WERI-Rb-1 (cell line): ENCODE results near the gene NDUFA5.
A peak's percentile ranks its signal among the peaks of the same experiment; 100 is the strongest.

Source experiments
- DNase-seq: peaks from one replicate; pipeline ENCODE4 v3.0.0-alpha.2; 2020
- H3K27ac ChIP-seq: fragments of 250-450 bp; sonication (Bioruptor Pico); 2 replicates; pipeline ENCODE4 v1.5.1; 2020; ENCODE audit warnings: mild to moderate bottlenecking, moderate library complexity
- H3K27me3 ChIP-seq: fragments of 250-450 bp; sonication (Bioruptor Pico); 2 replicates; pipeline ENCODE4 v1.5.1; 2021; ENCODE audit warnings: mild to moderate bottlenecking, low read depth, moderate library complexity; ENCODE audit not compliant: insufficient read depth, severe bottlenecking
- H3K36me3 ChIP-seq: fragments of 250-450 bp; sonication (Bioruptor Pico); 2 replicates; pipeline ENCODE4 v1.5.1; 2020; ENCODE audit warnings: mild to moderate bottlenecking, moderate library complexity
- H3K4me3 ChIP-seq: 2 replicates; pipeline ENCODE4 v1.5.1; 2011; ENCODE audit warnings: low read depth, mild to moderate bottlenecking, control low read depth, low read length
- H3K9me3 ChIP-seq: fragments of 250-450 bp; sonication (Bioruptor Pico); 2 replicates; pipeline ENCODE4 v1.5.1; 2021; ENCODE audit warnings: mild to moderate bottlenecking, moderate library complexity; ENCODE audit not compliant: severe bottlenecking
- TF ChIP-seq, protein P1 (sequence below): IDR thresholded peaks from 2 replicates; pipeline ENCODE4 v1.5.1; 2011; ENCODE audit warnings: low read depth, mild to moderate bottlenecking, control low read depth, inconsistent platforms, low read length

NDUFA5 gene

GRCh38 chr7:123599766-123600165, 42.1 kb upstream of the NDUFA5 start:
- no peaks in the 10 kb centered on the region for H3K9me3 ChIP-seq
- no peak for DNase-seq
- no peaks in the 10 kb centered on the region for H3K27me3 ChIP-seq
- H3K4me3 ChIP-seq = no peak overlapping the region
- TF ChIP-seq, protein P1, sequence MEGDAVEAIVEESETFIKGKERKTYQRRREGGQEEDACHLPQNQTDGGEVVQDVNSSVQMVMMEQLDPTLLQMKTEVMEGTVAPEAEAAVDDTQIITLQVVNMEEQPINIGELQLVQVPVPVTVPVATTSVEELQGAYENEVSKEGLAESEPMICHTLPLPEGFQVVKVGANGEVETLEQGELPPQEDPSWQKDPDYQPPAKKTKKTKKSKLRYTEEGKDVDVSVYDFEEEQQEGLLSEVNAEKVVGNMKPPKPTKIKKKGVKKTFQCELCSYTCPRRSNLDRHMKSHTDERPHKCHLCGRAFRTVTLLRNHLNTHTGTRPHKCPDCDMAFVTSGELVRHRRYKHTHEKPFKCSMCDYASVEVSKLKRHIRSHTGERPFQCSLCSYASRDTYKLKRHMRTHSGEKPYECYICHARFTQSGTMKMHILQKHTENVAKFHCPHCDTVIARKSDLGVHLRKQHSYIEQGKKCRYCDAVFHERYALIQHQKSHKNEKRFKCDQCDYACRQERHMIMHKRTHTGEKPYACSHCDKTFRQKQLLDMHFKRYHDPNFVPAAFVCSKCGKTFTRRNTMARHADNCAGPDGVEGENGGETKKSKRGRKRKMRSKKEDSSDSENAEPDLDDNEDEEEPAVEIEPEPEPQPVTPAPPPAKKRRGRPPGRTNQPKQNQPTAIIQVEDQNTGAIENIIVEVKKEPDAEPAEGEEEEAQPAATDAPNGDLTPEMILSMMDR = no peak
- no peak overlapping the region for H3K27ac ChIP-seq
- H3K36me3 ChIP-seq = no peaks in the 10 kb centered on the region

DNA sequence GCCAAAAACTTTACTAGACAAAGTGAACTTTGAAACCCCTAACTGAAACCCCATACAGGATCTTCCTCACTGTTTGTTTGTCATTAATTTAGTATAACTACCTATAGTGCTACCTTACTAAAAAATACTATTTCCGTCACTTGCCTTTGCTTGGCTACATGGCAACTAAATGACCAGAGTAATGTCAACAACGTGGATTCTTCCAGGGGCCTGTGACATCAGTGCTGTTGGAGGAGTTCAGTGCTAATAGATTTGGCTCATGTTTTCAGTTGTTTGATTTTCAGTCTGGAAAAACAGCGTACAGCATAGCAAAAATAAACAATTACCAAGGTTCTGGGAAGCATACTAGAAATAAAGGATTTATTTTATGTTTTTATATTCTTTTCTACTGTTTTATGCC, 41.0 kb upstream of the NDUFA5 start:
- H3K27me3 ChIP-seq = no peaks in the 10 kb centered on the region
- no peaks in the 10 kb centered on the region for H3K36me3 ChIP-seq
- no peak overlapping the region for H3K27ac ChIP-seq
- no peaks in the 10 kb centered on the region for H3K9me3 ChIP-seq
- H3K4me3 ChIP-seq = no peak overlapping the region
- DNase-seq = no peak
- TF ChIP-seq, protein P1 = no peak

GRCh38 chr7:123594813-123595241, 37.2 kb upstream of the NDUFA5 start:
- Histone ChIP-seq H3K4me3 (no peak overlapping the region), H3K27ac (no peak overlapping the region), H3K9me3 (no peaks in the 10 kb centered on the region), H3K36me3 (no peaks in the 10 kb centered on the region), H3K27me3 (no peaks in the 10 kb centered on the region)
- DNase-seq = peak; percentile 9
- TF ChIP-seq, protein P1 = no peak

DNA sequence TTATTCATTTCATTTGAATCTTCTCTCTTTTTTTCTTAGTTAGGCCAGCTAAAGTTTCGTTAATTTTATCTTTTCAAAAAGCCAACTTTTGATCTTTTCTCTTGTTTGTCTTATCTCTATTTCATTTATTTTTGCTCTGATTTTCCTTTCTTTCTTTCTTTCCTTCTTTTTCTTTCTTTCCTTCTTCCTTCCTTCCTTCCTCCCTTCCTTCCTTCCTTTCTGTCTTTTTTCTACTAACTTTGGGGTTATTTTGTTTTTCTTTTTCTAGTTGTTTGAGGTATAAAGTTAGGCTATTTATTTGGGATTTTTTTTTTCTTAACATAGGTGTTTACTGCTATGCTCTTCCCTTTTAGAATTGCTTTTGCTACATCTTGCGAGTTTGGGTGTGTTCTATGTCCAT, 30.8 kb upstream of the NDUFA5 start:
- TF ChIP-seq, protein P1 = no peak
- Histone ChIP-seq H3K36me3 (no peaks in the 10 kb centered on the region), H3K9me3 (no peaks in the 10 kb centered on the region), H3K27me3 (no peaks in the 10 kb centered on the region), H3K4me3 (no peak overlapping the region), H3K27ac (no peak overlapping the region)
- no peak for DNase-seq

GRCh38 chr7:123583821-123584220, 26.2 kb upstream of the NDUFA5 start:
- no peak overlapping the region for H3K4me3 ChIP-seq
- H3K27me3 ChIP-seq = no peaks in the 10 kb centered on the region
- no peaks in the 10 kb centered on the region for H3K9me3 ChIP-seq
- H3K27ac ChIP-seq = no peak overlapping the region
- TF ChIP-seq, protein P1 = no peak
- no peak for DNase-seq
- no peaks in the 10 kb centered on the region for H3K36me3 ChIP-seq

DNA sequence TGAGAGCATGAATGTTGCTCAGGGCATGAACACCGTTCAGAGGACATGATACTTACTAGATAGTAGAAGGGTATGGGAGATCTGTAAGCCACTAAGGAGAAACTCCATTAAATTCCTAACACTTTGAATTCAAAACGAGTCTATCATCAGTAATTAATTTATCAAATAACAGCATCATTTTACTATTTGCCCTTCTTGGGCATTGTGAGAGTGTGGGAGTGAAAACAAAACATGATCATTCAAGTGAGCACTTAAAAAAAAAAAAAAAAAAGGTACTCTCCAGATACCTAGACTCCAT, 23.5 kb upstream of the NDUFA5 start:
- DNase-seq = no peak
- no peaks in the 10 kb centered on the region for H3K9me3 ChIP-seq
- H3K27me3 ChIP-seq = no peaks in the 10 kb centered on the region
- H3K4me3 ChIP-seq = no peak overlapping the region
- H3K36me3 ChIP-seq = no peaks in the 10 kb centered on the region
- TF ChIP-seq, protein P1 = no peak
- H3K27ac ChIP-seq = no peak overlapping the region
